ENCODE measurements around the gene KDELR3.

GRCh38 chr22:38455076-38455529, 12.8 kb upstream of the KDELR3 start, which contains the start of gene KCNJ4:
- TF ChIP-seq CTCF (conservative IDR thresholded peaks at IDR 0.05 in 1 of 2, IDR thresholded peaks at IDR 0.05 in 1 of 2; ENCODE audit: extremely low read depth in 1 of 2, insufficient read depth in 1 of 2, low read depth in 1 of 2, low read length in 2 of 2) (no peak), EZH2 (IDR thresholded peaks at IDR 0.05; ENCODE audit: borderline replicate concordance, low read length) (no peak)

All from mammary epithelial cell (primary cell).